Measurements from ENCODE around the gene TLE3.
A peak's percentile ranks its signal among the peaks of the same experiment; 100 is the strongest.

The TLE3 gene

DNA sequence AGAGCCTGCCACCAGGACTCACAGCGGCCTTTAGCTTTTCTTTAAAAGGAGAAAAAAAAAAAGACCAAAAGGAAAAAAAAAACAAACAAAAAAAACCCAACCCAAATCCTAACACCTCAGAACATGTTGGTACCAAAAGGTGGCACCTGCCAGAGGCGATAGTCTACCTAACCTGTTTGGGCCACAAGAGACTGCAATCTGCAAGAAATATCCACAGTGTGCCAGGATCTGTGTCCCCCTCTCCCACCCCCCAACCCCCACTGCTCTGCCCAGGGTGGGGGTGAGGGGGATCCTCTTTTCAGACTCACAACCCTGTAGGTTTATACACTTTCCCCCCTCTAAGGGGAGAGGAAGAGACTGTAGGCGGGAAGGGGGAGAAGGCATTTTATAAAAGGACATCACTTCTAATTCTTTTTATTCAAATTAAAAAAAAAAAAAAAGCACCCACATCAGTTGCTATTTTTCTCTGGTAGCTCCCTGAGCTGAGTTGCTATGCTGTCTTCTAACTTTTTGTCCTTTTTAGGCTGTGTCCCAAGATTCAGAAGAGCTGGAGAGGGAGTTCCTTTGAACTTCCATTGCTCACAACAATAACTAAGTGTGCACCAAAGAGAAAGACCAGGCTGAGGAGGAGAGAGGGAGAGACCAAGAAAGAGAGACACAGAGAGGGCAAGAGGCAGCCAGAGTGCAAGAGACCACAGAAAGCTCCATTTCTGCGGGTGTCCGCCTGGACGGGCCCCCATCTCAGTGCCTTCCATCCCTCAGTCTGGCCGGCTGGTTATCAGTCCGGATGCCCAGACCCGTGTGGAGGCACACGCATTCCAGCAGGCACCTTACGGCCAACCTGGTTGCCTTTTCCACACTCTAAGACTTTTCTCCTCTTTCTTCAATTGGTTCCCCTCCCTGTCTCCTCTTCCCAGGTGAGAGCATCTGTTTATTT, 48.9 kb downstream of the TLE3 start:
- no peaks in the 10 kb centered on the region for H3K4me1 Mint-ChIP-seq (ENCODE audit: low read depth)
- no peak overlapping the region for H3K4me3 Mint-ChIP-seq
- no peaks in the 10 kb centered on the region for H3K27me3 Mint-ChIP-seq
- no peaks in the 10 kb centered on the region for H3K9me3 Mint-ChIP-seq (ENCODE audit: low read depth)
- no peak overlapping the region for H3K27ac Mint-ChIP-seq
- H3K36me3 Mint-ChIP-seq: peaks cover 8% of the 10 kb centered on the region

DNA sequence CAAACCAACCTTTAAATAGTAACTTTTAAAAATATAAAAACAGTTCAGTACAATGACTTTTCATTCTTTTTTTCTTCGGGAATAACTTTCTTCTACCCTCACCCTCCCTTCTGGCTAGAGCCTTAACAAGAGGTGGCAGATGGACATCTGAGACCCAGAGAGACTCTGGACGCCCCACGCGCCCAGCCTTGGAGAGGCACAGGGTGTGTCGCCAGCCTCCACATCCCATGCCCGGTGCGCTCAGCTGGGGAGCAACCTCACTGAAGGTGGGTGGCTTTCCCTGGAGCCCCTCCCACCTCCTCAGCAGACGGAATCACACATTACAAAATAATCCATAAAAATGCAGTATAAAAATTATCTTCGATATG, 49.5 kb downstream of the TLE3 start:
- Mint-ChIP-seq H3K27me3 (no peaks in the 10 kb centered on the region), H3K9me3 (ENCODE audit: low read depth) (no peaks in the 10 kb centered on the region), H3K4me3 (no peak overlapping the region), H3K4me1 (ENCODE audit: low read depth) (no peaks in the 10 kb centered on the region), H3K36me3 (peaks cover 11% of the 10 kb centered on the region), H3K27ac (no peak overlapping the region)

DNA sequence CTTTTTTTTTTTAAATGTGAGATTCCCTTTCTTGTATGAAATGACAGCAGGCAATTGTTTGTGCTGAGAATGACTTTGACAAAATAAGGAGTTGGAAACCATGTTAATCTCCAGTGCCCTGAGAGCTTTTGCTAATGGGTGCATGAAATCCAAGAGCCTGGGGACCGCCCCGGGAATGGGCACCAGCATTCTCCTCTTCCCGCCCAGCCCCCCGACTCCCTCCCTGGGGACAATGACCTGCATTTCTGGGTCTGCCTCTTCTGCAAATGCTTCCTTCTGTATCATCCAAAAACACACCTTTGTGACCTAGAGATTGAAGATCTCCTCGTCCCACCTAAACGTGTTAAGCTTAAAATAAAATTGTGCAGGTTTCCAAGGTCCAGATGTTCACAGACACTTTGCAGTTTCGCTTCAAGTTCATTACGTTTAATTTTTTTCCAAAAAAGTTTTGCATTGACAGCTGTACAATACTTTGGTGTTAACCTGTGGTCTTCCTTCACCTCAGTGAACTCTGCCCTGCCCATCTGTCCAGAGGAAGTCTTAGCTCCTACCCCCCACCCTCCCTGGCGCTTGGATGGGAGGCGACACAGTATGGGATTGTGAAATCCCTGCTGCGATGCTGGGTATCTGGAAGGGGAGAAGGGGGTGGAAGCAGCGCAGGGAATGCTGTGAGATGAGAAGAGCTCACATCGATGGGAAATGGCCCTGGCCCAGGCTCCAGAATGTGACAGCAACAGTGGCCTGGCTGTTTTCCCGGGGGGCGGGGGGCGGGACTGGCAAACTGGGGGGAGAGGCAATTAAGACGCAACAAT, 50.1 kb downstream of the TLE3 start:
- Mint-ChIP-seq H3K27ac (peak overlapping the region; percentile 61), H3K27me3 (no peaks in the 10 kb centered on the region), H3K9me3 (ENCODE audit: low read depth) (no peaks in the 10 kb centered on the region), H3K4me1 (ENCODE audit: low read depth) (no peaks in the 10 kb centered on the region), H3K4me3 (no peak overlapping the region), H3K36me3 (peaks cover 11% of the 10 kb centered on the region)

DNA sequence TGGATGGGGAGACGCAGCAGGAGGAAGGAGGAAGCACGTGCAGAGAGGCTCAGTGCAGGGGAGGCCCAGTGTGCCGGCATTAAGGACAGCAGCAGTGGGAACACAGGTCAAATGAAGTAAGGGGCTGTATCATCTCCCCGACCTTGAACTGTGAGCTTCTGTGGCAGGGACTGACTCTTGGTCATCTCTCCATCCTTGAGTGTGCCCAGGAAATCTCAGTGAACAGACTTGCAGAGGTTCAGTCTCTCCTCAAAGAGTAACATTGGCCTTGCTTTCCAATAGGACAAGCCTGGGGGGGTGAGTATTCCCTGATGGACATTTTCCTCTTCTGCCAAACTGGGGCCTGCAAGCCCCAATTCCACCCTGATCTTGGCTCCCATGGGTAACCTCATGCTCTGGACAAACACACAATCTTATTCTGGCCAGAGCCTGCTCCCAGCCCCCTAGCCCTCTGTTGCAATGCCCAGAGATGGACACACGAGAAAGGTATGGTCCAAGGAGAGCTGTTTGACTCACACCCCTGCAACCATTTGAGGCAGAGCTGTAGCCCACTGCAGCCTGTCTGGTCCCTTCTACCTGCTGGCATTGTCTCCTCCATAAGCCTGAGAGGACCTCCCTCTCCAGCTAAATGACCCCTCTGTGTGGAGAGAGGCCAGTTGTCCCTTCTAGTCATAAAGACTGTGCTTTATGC, 50.9 kb downstream of the TLE3 start:
- no peaks in the 10 kb centered on the region for H3K9me3 Mint-ChIP-seq (ENCODE audit: low read depth)
- H3K4me1 Mint-ChIP-seq (ENCODE audit: low read depth): no peaks in the 10 kb centered on the region
- no peak overlapping the region for H3K4me3 Mint-ChIP-seq
- H3K36me3 Mint-ChIP-seq: peaks cover 11% of the 10 kb centered on the region
- H3K27ac Mint-ChIP-seq: peak overlapping the region; percentile 61
- no peaks in the 10 kb centered on the region for H3K27me3 Mint-ChIP-seq

DNA sequence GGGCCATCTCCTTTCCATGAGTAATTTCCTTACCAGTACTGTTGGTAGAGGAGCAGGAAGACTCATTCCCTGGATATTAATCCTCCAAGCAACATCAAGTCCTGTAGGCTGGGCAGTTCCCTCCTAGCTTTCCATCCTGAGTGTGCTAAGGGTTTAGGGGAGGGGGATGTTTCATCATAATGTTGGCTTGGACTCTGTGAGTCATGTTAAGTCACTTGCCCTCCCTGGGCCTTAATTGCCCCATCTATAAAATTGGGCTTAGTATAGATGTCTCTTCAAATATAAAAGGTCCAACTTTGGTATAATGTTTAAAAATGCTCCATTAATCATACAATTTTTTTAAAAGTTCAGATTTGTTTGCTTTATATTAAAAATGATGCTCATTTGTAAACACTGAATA, 52.7 kb downstream of the TLE3 start:
- H3K9me3 Mint-ChIP-seq (ENCODE audit: low read depth): no peaks in the 10 kb centered on the region
- no peak overlapping the region for H3K4me3 Mint-ChIP-seq
- H3K27me3 Mint-ChIP-seq: no peaks in the 10 kb centered on the region
- H3K36me3 Mint-ChIP-seq: peaks cover 9% of the 10 kb centered on the region
- H3K27ac Mint-ChIP-seq: no peak overlapping the region
- H3K4me1 Mint-ChIP-seq (ENCODE audit: low read depth): no peaks in the 10 kb centered on the region

DNA sequence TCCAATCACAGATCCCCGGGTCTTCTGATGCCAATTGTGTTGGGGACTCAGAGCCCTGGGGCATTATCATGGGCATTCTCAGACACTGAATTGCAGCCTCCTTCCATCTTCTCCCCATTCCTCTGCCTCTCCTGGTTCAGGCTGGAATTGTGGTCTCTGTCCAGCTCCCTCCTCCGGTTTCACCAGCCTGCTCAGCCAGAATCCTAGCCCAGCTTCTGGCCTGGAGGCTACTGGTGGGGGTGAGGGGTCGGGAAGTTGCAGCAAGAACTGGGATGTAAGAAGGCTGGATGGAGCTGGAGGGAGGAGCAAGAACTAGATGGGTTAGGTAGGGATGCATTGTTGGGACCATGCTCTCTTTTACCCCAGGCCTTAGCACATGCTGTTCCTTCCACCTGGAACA, 53.5 kb downstream of the TLE3 start:
- Mint-ChIP-seq H3K4me1 (ENCODE audit: low read depth) (no peaks in the 10 kb centered on the region), H3K27me3 (no peaks in the 10 kb centered on the region), H3K27ac (no peak overlapping the region), H3K36me3 (peaks cover 9% of the 10 kb centered on the region), H3K4me3 (no peak overlapping the region), H3K9me3 (ENCODE audit: low read depth) (no peaks in the 10 kb centered on the region)

DNA sequence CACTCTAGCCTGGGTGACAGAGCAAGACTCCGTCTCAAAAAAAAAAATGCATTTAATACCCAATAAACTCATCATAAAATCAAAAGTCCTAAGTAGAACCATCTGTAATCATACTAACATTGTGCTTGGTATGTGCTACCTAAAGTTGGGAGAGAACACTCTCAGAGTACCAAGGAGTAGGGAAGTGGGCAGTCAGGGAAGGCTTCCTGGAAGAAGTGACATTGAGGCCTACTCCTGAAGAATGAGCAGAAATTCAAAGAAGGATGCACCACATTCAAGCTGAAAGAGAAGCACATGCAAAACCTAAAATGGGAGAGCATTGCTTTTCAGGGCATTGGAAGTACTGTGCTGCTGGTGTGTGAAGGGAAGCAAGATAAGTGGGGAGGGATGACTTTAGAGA, 54.1 kb downstream of the TLE3 start:
- Mint-ChIP-seq H3K27me3 (no peaks in the 10 kb centered on the region), H3K27ac (no peak overlapping the region), H3K9me3 (ENCODE audit: low read depth) (no peaks in the 10 kb centered on the region), H3K4me3 (no peak overlapping the region), H3K36me3 (peaks cover 9% of the 10 kb centered on the region), H3K4me1 (ENCODE audit: low read depth) (no peaks in the 10 kb centered on the region)

DNA sequence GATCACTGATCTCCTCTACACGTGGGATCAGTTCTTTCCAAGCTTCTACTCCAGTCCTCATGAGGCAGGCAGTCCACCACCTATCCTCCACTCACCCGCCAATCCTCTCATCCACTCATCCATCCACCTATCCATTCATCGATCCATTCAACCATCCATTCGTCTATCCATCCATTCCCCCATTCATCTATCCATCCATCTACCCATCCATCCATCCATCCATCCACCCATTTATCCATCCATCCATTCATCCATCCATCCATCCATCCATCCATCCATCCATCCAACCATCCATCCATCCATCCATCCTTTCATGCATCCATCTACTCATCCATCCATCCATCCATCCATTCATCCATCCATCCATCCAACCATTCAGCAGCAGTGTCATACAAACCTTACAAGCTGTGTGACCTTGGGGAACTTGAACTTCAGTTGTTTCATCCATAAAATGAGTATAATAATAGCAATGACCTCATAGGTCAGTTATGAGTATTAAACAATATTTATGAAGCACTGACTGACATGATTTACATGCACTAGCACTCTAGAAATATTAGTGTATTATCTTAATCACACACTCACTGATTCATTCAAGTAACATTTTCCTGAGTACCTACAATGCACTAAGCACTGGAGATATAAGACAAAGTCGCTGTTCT, 55.0 kb downstream of the TLE3 start:
- H3K4me1 Mint-ChIP-seq (ENCODE audit: low read depth): no peaks in the 10 kb centered on the region
- H3K27me3 Mint-ChIP-seq: no peaks in the 10 kb centered on the region
- H3K9me3 Mint-ChIP-seq (ENCODE audit: low read depth): no peaks in the 10 kb centered on the region
- H3K36me3 Mint-ChIP-seq: peaks cover 9% of the 10 kb centered on the region
- no peak overlapping the region for H3K27ac Mint-ChIP-seq
- H3K4me3 Mint-ChIP-seq: no peak overlapping the region

DNA sequence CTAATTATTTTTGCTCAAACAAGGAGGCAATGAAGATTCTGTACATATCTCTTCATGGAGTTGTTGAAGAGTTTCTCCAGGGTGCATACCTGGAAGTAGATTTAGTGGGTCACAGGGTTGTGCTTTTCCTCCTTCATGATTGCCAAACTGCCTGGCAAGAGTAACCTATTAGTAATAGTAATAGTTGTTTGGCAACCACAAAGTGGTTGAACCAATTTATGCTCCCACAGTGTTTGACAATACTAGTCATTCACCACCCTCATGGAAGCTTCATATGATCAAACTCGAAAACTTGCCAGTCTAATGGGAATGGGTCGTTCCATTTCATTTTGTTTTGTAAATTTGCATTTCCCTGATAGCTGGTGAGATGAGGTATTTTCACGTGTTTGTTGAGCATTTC, 57.8 kb downstream of the TLE3 start:
- Mint-ChIP-seq H3K4me3 (no peak overlapping the region), H3K27ac (no peak overlapping the region), H3K9me3 (ENCODE audit: low read depth) (no peaks in the 10 kb centered on the region), H3K27me3 (no peaks in the 10 kb centered on the region), H3K36me3 (peaks cover 9% of the 10 kb centered on the region), H3K4me1 (ENCODE audit: low read depth) (no peaks in the 10 kb centered on the region)

DNA sequence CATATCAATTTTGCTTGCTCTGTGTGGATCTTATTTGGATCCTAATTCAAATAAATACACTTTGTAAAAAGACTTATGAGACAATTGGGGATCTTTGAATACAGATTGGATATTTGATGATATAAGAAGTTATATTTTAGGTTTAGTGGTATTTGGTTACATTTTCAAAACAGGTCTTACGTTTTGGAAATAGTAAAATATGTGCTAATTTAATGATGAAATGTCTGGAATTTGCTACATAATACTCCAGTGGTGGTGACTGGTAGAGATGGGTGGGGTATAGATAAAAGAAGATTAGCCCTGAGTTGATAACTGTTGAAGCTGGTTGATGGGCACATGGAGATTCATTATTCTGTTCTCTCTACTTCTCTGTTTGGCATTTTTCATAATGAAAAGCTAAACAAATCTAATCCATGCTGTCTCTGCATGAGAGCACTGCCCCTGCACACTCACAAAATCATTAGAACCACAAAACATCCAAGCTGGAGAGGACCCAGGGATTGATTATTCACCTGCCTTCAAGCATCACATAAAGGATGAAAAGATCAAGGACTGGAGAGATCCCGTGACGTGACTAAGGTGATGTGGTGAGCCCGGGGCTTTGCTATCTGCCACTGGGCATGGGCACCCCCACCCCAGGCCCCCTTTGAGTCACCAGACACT, 58.9 kb downstream of the TLE3 start:
- Mint-ChIP-seq H3K27ac (no peak overlapping the region), H3K36me3 (peaks cover 4% of the 10 kb centered on the region), H3K27me3 (no peaks in the 10 kb centered on the region), H3K4me3 (no peak overlapping the region), H3K9me3 (ENCODE audit: low read depth) (no peaks in the 10 kb centered on the region), H3K4me1 (ENCODE audit: low read depth) (no peaks in the 10 kb centered on the region)

DNA sequence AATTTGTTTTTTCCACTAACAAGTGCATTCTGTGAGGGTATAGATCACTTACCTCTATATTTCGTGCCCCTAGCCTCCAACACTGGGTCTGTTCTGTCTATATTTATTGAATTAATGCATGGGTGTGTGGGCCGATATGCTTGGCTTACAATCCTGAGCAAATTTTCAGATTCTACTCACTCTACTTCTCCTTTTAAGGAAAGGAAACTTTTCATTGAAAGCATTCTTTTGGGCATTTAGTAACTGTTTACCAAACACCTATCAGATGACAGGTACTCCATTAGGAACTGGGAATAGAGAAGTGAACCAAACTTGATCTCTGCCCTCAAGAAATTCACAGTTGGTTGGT, 60.5 kb downstream of the TLE3 start:
- Mint-ChIP-seq H3K27me3 (no peaks in the 10 kb centered on the region), H3K4me3 (no peak overlapping the region), H3K36me3 (no peaks in the 10 kb centered on the region), H3K27ac (no peak overlapping the region), H3K4me1 (ENCODE audit: low read depth) (no peaks in the 10 kb centered on the region), H3K9me3 (ENCODE audit: low read depth) (no peaks in the 10 kb centered on the region)

DNA sequence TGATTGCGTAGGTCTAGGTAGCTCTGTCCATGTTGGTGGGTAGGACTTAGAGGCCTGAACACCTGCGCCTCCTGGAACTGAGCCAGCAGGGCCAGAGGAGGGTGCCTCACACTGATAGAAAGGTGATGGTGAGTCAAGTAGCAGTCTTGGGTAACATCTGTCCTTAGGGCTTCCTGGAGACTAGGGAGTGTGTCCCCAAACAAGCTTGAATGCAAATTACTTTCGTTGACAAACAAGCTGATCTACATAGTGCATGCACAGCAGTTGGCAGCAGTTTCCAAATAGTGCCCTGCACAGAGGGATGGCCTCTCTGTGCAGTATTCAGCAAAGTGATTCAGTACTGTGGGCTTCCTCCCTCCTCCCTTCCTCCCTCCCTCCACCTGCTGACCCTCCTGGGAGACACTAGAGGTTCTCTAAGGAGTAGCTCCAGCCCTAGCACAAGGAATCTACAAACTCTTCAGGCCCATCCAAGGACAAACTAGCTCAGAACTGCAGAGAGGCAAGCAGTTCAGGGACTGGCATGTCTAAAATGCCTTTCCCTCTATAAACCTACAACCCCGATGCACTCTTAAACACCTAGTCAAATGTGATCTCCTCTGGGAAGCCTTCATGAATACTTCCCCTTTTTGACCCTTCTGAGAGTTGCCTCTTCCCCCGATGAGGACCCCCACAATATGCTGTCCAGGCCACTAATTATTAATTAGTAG, 61.0 kb downstream of the TLE3 start:
- H3K27ac Mint-ChIP-seq: no peak overlapping the region
- H3K36me3 Mint-ChIP-seq: no peaks in the 10 kb centered on the region
- no peaks in the 10 kb centered on the region for H3K9me3 Mint-ChIP-seq (ENCODE audit: low read depth)
- no peaks in the 10 kb centered on the region for H3K4me1 Mint-ChIP-seq (ENCODE audit: low read depth)
- H3K4me3 Mint-ChIP-seq: no peak overlapping the region
- H3K27me3 Mint-ChIP-seq: no peaks in the 10 kb centered on the region

DNA sequence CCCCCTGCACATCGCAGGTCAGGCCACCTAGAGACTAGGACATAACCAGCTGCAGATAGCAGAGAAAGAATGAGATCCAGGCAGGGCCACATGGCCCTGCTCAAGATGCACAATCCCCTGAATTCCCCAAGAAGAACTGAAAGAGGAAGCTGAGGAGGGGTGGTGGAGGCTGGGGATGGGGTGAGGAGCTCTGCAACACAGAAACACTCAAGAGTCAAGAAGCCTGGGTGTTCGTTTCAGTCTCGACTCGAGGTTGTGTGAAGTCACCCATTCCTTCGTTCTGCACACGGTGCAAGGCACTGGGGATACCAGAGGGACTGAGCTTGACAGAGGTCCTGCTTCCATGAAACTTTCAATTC, 62.0 kb downstream of the TLE3 start:
- Mint-ChIP-seq H3K36me3 (no peaks in the 10 kb centered on the region), H3K4me1 (ENCODE audit: low read depth) (no peaks in the 10 kb centered on the region), H3K27me3 (no peaks in the 10 kb centered on the region), H3K27ac (no peak overlapping the region), H3K9me3 (ENCODE audit: low read depth) (no peaks in the 10 kb centered on the region), H3K4me3 (no peak overlapping the region)
